HG03558 (cell line): ENCODE data around the gene SLC2A3.
"Not testable (repeated sequence)": the region's sequence is repeated elsewhere in the genome, so short reads cannot be mapped to it uniquely, and the experiment has no call there.

ENCODE experiments used
- ATAC-seq: cut with Tn5 transposase; IDR thresholded peaks from one replicate; pipeline ENCODE4 v1.9.1; 2021; ENCODE audit warnings: moderate number of reproducible peaks; ENCODE audit not compliant: unreplicated experiment; ENCODE audit errors: extremely low read depth

SLC2A3 gene

GRCh38 chr12:7953912-7954311 is 17.9 kb upstream of the SLC2A3 start:
- ATAC-seq, result not testable (repeated sequence)

GRCh38 chr12:7951671-7952070 is 15.7 kb upstream of the SLC2A3 start:
- ATAC-seq, result no peak

- ATAC-seq, result not testable (repeated sequence)
Observed at GRCh38 chr12:7950230-7950943, 14.4 kb upstream of the SLC2A3 start.

- ATAC-seq, result no peak
Observed at GRCh38 chr12:7948589-7949260, 12.7 kb upstream of the SLC2A3 start.

- ATAC-seq, result no peak
Observed at GRCh38 chr12:7947011-7947410, 11.0 kb upstream of the SLC2A3 start.

- not testable (repeated sequence) for ATAC-seq
Observed at GRCh38 chr12:7944760-7945159, 8.8 kb upstream of the SLC2A3 start.

- no peak for ATAC-seq
Observed at GRCh38 chr12:7940906-7941305, 4.9 kb upstream of the SLC2A3 start.

GRCh38 chr12:7937833-7938506 is 2.0 kb upstream of the SLC2A3 start:
- no peak for ATAC-seq

GRCh38 chr12:7934889-7935492 is 996 bp downstream of the SLC2A3 start:
- no peak for ATAC-seq

GRCh38 chr12:7934091-7934888 is 1.7 kb downstream of the SLC2A3 start:
- ATAC-seq, result no peak

- ATAC-seq, result peak; percentile 71
Observed at GRCh38 chr12:7933255-7933726, 2.7 kb downstream of the SLC2A3 start.

- ATAC-seq, result not testable (repeated sequence)
Observed at GRCh38 chr12:7932599-7933240, 3.3 kb downstream of the SLC2A3 start.

GRCh38 chr12:7929083-7929792 is 6.7 kb downstream of the SLC2A3 start:
- ATAC-seq, result no peak

- no peak for ATAC-seq
Observed at GRCh38 chr12:7927470-7927869, 8.5 kb downstream of the SLC2A3 start.

- not testable (repeated sequence) for ATAC-seq
Observed at GRCh38 chr12:7926068-7926666, 9.8 kb downstream of the SLC2A3 start.

- ATAC-seq, result no peak
Observed at GRCh38 chr12:7923241-7924236, 12.4 kb downstream of the SLC2A3 start.

- ATAC-seq, result not testable (repeated sequence)
Observed at GRCh38 chr12:7921181-7921580, 14.8 kb downstream of the SLC2A3 start.
